HG03095 (cell line): ENCODE measurements around the gene ZNF22.
A peak's percentile ranks its signal among the peaks of the same experiment; 100 is the strongest.

Source experiments
- ATAC-seq: cut with Tn5 transposase; IDR thresholded peaks from one replicate; pipeline ENCODE4 v1.9.1; 2021; ENCODE audit warnings: moderate library complexity; ENCODE audit not compliant: unreplicated experiment

The ZNF22 gene

DNA sequence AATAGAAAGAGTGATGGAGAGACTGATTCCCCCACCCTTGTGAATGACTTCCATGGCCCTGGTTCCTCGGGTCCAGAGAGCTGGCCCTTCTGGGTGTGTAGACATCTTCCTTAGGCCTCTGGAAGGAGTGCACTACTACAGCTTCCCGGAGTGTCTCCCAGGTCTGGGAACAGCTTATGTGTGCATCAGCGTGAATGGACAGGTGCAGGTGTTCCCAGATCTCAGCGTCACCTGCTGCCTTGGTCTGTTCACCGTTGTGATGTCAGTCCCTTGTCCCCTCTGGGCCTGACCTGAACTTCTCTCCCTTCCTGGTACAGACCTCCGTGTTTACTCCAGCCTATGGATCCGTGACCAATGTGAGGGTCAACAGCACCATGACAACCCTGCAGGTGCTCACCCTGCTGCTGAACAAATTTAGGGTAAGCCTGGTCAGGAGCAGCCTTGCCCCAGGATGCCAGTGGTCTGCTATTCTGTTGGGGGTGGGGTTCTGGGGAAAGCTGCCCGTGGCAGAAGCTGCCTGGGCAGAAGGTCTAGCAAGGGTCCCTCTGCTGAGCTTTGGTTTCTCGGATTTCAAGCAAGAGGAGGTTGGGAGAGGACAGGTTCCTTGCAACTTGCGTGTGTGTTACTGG is 11.7 kb upstream of the ZNF22 start:
- no peak for ATAC-seq

DNA sequence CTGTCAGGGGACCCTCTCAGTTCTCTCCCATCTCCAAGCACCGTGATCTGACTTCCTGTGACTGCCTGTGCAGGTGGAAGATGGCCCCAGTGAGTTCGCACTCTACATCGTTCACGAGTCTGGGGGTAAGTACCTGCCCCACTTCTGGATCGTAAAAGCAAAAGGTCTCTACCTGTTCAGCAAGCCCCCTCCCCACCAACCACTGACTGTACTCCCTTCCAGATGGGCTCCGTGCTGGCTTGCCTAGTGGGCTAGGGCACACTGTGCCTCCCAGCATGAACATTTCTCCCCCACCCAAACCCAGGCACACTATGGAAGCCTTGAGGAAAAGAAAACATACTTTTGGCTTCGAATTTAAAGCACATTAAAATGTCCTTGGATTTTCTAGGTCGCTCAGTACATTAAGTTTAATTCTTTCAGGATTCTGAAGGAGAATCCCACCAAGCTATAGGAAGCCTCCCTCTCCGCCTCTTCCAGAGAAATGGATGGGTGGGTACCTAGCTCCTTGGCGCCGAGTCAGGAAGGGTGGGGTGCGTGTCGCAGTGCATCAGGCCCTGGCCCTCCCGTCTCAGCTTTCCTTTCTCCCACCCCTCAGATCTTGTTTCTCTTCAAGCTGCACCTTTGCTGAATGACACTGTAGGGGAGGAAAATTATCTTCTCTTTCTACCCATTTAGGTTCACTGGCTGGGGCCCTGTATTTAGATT is 11.0 kb upstream of the ZNF22 start:
- no peak for ATAC-seq

DNA sequence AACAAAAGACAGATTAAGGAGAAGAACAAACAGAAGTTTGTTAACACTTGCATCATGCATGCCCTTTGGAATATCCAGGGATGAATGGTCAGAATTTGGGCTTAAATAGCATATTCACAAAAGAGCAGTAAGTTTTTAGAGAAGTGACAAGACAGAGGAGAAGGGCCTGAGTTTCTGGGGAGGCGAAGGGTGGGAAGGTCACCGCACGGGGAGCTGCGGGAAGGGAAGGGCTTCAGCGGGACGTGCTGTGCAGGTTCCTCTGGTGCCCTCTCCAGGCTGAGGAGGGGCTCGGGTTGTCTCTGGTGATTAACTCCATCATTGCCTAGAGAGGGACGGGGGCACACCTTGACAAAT is 10.4 kb upstream of the ZNF22 start:
- ATAC-seq: no peak

DNA sequence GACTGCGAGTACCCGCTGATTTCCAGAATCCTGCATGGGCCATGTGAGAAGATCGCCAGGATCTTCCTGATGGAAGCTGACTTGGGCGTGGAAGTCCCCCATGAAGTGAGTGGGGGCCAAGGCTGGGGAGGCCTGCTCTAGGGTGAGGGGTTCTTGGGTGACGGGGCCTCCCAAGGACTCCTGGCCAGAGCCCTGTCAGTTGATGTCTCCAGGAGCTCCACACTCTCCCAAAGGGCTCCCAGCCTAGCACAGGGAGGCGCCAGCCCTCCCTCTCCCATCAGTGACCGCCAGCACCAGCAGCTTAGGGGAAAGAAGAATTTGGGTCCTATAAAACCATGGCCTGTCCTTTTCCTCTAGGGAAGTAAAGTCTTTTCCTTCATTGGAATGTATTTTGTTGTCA is 9.8 kb upstream of the ZNF22 start:
- ATAC-seq: no peak

DNA sequence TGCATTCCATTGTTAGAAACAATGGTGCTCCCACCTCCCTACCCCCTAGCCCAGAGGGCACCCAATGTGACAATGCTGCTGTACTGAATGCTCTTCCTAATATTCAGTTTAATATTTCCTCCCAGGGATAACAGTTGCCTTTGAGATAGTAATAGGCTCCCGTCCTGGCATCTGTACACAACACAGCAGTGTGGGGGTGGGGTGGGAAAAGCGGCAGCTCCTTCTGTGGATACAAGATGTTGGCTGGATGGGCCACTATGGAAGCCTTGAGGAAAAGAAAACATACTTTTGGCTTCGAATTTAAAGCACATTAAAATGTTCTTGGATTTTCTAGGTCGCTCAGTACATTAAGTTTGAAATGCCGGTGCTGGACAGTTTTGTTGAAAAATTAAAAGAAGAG is 9.2 kb upstream of the ZNF22 start:
- no peak for ATAC-seq

DNA sequence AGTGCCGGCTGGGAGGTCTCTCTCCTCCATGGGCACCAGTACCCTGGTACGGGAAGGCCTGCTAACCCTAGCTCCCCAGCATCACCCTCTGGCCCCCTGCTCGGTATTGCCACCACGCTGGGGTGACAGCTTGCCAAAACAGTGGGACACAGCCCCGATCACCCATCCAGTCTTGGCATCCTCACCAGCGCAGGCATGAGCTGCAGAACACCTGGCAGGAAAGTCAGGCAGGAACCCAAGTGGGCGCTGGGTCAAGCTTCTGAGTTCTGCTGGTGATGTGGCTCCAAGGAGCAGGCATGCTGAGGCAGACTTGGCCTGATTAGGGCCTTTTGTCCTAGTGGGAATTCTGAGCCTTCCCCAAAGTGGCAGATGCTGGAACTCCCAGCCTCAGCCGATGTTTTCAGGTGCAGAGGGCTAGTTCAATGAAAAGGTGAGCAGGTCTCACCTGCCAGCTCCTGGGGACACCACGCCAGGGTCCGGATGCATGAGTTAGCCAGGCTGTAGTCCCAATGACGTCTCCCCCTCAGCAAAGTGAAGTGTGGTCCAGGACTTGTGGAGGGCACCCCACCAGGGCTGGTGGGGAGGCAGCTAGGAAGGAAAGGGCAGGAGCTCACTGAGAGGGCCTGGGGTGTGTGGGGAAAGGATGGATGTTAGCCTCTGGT is 8.5 kb upstream of the ZNF22 start:
- no peak for ATAC-seq

DNA sequence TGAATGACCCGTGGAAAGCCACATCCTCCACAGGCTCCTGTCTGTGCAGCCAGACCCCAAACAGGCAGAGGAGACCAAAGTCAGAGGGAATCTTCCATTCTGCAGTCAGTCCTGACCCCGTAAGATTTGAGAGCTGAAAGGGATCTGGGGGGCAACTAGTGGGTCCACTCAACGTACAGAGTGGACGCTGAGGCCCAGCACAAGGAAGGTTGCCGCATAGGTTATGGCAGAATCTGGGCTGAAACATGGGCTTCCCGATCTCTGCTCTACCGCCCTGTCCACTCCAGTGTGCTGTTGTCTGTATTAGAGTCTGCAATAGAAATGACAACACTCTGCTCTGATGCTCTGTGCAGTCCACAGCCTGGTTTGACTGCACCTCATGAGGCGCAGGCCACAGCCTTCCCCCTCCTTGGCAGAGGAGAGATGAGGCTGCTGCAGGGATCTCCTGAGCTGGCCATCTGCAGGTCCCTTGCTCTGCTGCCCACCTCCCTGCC is 7.9 kb upstream of the ZNF22 start:
- ATAC-seq: no peak

DNA sequence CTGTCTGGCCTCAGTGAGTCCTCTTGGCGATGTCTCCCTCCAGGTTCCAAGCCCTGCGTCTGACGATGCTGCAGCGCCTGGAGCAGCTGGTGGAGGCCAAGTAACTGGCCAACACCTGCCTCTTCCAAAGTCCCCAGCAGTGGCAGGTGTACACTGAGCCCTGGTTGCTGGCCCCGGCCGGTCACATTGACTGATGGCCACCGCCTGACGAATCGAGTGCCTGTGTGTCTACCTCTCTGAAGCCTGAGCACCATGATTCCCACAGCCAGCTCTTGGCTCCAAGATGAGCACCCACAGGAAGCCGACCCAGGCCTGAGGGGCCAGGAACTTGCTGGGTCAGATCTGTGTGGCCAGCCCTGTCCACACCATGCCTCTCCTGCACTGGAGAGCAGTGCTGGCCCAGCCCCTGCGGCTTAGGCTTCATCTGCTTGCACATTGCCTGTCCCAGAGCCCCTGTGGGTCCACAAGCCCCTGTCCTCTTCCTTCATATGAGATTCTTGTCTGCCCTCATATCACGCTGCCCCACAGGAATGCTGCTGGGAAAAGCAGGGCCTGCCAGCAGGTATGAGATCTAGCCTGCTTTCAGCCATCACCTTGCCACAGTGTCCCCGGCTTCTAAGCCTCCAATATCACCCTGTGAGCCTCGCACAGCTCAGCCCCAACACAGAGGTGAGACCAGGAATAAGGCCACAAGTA is 7.3 kb upstream of the ZNF22 start:
- ATAC-seq: no peak

DNA sequence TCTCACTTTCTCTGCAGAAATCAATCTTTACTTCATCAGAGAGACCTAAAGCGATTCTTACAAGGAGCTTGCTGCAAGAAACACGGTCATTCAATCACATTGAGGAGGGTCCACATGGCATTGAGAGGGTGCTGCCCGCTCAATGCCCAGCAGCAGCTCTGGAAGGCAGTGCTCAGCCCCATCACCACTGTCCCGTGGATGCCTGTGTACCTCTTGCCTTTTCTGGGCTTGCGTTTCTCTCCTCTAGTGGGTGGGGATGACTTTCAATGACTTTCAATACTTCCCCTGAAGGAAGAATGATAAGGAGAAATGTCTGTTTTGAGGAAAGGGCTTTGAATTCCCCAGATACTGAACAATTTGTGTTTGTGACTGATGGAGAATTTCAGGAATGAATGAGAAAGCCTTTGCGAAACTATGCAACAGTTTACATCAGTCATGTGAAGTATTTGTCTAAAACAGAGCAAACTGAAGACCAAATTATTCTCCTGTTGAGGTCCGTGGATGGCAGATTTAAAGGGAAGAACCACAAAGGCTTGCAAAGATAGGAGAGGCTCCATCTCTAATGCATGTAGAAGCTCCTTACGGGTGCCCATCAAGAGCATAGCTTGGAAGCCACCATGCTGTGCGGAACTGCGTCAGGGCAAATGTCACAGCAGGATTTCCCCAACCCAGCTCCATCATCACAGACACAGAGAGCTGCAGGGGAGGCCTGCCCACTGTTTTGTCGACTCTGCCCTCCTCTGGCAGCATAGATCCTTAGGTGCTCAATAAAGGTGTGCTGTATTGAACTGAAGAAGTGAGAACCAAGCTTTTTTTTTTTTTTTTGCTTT is 6.6 kb upstream of the ZNF22 start:
- ATAC-seq: no peak

DNA sequence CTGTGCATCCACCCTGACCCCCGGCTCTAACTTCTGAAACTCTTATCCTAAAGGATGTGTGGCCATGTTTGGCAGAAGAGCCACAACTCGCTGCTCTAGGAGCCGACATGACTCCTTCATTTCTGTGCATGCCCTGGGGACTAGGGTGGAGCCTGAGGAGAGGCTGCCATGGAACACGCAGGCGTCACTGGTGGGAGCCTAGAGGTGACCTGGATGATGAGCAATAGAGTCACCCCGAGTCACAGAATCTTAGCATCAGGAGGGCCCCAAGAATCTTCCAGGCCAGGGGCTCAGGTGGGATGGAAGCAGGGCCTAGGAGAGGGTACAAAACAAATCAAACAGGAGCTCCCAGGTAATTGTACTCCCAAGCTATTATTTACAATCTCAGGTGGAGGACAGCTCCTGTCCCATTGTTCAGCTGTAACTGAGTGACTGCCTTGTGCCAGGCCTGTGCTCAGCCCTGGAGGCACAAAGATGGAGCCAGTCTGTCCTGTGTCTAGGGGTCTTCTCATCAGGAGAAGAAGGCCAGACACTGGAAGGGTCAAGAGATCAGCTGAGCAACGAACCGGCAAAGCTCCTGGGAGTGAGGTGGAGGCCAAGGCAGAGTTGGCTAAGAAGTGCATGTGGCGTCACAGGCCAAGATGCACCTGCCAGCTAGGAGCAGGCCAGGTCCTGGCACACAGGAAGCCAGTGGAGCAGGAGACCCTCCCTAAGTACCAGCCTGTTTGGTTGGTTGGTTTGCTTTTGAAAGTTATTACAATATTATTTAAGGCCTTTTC is 5.8 kb upstream of the ZNF22 start:
- ATAC-seq: no peak

DNA sequence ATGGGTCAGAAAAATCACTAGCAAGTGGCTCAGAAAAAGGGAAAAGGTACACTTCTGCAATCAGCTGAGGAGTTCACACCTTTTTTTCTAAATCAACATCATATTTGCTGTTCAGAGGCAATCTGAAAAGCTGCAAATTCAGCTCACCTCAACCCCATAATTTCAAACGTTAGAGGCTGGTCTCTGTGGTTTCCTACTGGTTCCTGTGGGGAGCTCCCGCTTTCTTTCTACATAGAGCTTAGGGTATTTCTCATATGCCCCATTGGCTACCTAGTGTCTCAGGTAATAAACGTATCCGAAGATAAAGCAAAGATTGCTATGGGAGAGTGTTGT is 5.2 kb upstream of the ZNF22 start:
- no peak for ATAC-seq

DNA sequence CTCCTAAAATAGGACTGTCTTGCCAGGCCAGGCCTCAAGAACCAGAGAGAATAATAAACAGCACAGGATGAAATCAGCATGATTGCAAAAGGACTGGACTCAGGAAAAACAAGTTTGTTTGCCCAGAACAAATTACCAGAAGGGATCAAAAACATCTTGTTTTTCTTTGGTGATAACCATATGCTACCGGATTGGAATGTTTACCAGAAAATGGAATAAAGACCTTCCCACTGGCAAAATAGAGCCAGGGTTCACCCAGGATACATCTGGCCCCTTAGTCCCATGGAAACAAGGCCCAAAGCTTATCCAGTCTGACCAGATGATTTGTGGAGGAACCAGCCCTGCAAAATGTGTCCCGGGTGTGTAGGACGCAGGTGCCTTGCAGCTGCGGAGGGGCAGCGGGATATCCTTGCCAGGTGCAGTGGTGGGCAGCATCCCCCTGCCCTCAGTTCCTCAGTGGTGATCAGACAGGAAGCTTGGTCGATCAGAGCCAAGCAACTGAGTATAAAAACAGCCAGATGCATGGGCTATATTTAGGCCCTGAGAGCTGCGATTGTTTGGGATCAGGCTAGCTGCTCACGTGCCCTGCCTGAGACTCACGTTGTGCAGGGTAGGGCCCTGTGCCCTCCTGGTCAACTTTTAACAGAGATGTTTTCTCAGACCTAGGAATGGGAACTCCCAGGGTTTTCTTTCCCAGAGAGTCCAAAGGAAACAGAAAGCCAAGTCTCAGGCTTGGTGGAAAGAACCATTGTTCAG is 4.6 kb upstream of the ZNF22 start:
- no peak for ATAC-seq

DNA sequence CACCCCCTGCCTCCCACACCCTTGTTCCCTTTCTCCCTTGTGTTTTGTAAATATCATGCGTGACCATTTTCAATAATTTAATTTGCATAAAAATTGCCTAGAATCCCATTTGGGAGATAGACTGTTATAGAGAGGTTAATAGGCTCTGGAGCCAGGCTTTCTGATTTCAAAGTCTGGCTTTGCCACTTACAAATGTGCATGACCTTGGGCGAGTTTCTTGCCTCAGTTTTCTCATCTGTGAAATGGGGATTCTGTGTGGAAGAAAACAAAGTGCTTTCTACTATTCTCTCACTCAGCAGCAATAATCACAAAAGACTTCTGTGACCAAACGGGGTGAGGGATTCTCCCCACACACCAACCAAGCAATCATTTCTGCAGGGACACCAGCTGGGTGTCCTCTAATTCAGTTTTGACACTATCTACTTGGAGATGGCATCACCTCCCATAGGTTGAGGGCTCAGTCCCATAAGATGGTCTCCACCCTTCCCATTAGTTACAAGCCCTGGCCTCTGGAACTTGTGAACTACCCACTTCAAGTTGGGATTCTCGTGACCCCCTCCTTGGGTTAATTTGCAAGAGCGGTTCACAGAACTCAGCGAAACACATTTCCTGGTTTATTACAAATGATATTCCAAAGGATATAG is 3.5 kb upstream of the ZNF22 start:
- no peak for ATAC-seq

DNA sequence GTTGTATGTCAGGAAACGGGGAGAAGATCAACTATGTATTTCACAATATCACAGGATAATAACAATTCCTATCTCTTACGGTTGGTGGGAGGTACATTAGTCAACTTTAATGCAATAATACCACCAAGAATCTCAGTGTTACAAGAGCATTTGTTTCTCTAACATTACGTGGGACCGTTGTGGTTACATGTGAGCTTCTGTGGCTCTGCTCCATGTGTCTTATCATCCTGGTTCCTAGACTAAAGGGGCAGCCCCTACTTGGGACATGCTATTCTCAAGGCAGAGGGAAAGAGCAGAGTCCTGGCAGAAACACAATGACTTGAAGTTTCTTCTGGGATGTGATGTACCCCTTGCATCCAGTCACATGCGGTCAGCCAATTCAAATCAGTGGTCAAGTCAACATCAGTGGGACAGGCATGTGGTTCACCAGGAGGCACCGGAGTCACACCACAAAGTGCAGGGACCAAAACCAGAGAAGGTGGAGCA is 2.5 kb upstream of the ZNF22 start:
- ATAC-seq: no peak

DNA sequence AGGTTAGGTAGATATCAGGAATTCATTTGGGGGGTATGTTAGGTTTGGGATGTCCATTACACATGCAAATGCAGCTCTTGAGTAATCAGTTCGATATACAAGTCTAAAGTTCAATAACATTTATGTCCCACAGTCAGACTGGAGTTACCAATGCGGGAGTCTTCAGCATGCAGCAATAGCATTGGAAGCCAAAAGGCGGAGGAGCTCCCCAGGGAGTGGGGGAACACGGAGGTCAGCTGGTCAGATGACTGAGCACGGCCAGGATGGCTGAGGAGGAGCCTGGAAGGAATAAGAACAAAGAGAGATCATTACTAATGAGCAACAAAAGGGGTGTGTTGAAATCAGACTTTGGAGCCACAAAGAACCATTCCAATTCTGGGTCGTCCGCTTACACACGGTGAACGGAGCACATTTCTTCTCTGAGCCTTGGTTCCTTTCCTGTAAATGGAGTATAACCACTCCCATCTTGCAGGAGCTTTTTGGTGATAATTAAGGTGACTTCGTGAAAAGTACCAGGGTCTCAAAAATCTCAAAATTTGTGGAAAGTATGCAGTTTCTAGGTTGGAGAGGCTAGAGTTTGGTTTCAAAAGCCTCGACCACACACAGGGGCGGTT is 478 bp upstream of the ZNF22 start:
- ATAC-seq: no peak

DNA sequence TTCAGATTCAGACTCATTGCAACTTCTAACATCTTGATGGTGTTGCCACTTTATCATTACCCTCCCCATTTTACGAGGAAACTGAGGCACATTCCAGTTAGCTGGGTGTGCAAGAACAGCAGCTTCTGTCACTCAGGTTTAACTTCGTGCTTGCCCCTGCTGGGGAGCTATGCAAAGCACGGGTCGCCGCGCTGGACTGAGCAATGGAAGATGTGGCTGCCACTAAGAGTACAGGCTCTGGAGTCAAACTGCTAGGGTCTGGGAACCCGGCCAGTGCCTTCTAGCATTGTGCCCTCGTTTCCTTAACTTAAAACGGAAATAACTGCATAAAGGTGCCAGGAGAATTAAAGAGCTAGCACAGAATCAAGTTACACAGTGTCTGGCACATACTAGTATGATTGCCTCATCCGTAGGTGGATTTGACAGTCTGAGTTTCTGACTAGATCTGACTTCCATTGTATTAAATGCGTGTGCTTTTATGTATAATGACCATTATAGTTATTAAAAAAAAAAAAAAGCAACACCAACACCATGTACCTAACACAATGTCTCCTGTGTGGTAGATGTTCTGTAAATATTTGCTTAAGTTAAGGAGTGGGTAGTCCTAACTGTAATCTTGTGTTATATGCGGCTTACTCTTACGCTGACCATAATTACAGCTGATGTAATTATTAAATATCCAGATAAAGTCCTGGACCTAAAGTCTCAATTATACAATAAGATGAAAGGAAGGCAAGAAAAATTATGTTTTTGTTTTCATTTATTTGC is 842 bp downstream of the ZNF22 start:
- peak; percentile 75 for ATAC-seq

DNA sequence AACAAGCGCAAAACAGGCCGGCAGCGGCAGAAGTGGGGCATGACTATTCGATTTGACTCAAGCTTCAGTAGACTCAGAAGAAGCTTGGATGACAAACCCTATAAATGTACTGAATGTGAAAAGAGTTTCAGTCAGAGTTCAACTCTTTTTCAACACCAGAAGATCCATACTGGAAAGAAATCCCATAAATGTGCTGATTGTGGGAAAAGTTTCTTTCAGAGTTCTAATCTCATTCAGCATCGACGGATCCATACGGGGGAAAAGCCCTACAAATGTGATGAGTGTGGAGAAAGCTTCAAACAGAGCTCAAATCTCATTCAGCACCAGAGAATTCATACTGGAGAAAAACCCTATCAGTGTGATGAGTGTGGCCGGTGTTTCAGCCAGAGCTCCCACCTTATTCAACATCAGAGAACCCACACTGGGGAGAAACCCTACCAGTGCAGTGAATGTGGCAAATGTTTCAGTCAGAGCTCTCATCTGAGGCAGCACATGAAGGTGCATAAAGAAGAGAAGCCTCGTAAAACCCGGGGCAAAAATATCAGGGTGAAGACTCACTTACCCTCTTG is 2.8 kb downstream of the ZNF22 start:
- ATAC-seq: no peak
